Stimulated activated CD4-positive, alpha-beta T cell treated with anti-CD3 and anti-CD28 coated beads, Interleukin-15, amount 100 ng/mL, for 24 hours (primary cell): Measurements from ENCODE around the gene HSD17B8.

ENCODE experiments used
- DNase-seq: peaks from one replicate; pipeline ENCODE4 v3.0.0-alpha.2; 2020

The HSD17B8 gene

GRCh38 chr6:33204415-33205190, at the start of gene HSD17B8:
Gene HSD17B8 (plus strand): TSS chr6:33204655. CDS start chr6:33204669, 14 bp downstream.
- DNase-seq: peak; percentile 98

- DNase-seq: no peak
Measured at GRCh38 chr6:33156561-33156960, 47.9 kb upstream of the HSD17B8 start.

- no peak for DNase-seq
Measured at GRCh38 chr6:33156964-33157363, 47.5 kb upstream of the HSD17B8 start.

GRCh38 chr6:33160096-33160495, 44.4 kb upstream of the HSD17B8 start:
- no peak for DNase-seq

- DNase-seq: peak; percentile 29
Measured at GRCh38 chr6:33160728-33161344, 43.6 kb upstream of the HSD17B8 start.

DNA sequence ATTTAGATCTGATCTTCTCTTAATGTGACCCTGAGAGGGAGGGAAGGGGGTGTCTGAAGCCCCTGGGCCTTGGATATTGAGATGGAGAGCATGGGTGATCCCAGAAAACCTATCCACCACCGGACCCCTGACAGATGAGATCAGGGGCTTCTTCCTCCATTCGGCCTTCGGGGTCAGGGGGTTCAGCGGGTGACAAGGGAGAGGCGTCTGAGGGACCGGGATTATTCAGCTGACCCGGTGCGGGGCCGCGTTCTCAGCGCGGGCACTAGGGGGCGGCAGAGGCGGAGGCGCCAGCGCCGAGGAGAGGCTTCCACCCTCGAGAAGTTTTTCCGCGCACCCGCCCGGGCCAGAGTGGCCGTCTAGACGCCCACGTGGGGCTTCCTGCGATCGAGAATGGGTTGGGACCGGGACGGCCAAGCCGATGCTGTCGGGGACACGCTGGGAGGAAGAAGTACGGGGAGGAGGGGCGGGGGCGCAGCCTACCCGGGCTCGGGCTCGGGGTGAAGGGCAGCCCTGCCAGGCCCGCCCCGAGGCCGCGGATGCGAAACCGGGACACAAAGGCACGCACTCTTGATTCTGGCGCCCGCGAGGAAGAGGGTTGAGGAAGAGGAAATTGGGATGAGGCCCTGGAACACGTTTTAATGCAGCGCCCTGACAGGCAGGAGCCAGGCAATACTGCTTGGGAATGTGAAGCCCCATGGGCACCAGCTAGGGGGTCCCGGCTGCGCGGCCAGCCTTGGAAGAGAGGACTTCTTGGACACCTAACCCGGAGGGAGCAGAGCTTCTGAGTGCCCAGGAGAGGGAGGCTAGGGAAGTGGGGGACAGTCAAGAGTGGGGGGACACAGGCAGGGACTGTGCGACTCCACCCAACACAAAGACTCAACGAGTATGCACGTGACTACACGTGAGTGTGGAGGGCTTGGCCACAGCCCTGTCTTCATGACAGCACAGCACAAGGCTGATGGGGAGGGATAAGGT, 42.8 kb upstream of the HSD17B8 start:
- peak; percentile 91 for DNase-seq

GRCh38 chr6:33163540-33163939, 40.9 kb upstream of the HSD17B8 start:
- no peak for DNase-seq

DNA sequence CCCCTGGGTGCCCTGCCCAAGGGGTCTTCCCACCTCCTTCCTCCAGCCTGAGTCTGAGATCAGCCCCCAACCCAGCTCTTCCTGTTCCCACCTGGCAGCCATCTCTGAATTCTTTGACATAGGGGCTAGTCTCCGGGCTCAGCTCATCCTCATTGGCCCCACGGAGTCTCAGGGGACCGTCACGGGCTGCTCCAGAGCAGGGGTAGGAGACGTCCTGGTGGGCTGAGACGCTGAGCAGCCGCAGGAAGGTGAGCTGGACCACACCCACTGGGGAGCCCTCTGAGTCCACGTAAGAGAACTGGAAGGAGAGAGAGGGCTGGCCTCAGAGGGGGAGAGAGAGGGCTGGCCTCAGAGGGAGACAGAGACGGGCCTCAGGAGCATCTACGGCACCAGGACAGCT, 40.3 kb upstream of the HSD17B8 start:
- no peak for DNase-seq

DNA sequence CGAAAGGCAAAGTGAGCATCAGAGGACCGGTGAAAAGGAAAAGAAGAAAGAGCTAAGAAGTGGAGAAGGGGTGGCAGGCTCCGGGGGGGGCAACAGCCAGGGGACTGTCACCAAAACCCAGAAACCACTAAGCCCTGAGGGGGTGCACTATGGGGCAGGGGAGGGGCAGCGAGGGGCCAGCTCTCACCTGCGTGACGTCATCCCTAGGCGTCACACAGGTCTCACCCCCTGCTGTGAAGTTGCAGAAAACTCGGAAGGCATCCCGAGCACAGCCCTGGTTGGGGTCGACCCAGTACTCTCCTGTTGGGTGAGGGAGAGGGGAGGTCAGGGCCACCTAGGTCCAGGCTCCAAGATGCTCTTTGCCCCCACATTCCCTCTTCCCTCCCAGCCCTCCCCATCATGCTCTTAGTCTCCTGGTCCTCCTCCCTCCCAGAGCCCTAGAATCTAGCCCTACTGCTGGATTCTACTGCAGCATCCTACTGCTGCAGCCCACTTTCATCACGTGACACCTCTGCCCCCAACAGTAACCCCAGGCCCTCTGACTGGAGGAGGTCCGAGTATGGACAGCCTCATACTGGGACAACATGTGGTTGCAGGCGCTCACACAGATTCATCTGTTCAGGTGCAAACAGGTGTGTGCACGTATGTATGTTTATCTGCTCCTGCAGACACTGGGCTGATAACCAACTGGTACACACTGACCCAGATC, 39.6 kb upstream of the HSD17B8 start:
- DNase-seq: no peak

DNA sequence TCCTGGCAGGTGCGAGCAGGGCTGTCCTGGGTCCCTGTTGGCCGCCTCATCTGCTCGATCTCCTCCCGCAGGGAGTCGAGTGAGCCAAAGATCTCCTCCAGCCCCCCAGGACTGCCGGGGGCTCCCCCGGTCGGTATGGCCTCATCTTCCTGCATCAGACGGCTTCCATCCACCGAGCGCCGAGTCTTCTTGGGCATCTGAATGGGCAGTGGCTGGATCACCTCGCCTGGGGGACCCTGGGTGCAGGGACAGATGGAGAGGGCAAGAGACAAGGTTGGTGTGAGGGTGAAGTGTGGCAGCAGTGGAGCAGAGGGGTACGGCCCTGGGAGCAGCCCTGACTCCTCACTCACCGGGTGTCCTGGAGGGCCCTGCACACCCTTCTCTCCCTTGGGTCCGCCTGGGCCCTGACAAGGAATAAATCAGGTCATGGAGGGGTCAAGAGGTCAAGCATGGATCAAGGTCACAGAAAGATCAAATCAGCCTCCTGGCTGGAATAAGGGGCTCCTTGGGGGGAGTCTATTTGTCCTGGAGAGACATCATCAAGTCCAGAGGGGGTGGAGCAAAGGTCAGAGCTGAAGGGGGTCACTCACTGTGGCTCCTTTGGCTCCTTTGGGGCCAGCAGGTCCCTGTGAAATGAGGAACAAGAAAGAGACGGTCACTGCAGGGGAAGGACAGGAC, 38.7 kb upstream of the HSD17B8 start:
- no peak for DNase-seq

DNA sequence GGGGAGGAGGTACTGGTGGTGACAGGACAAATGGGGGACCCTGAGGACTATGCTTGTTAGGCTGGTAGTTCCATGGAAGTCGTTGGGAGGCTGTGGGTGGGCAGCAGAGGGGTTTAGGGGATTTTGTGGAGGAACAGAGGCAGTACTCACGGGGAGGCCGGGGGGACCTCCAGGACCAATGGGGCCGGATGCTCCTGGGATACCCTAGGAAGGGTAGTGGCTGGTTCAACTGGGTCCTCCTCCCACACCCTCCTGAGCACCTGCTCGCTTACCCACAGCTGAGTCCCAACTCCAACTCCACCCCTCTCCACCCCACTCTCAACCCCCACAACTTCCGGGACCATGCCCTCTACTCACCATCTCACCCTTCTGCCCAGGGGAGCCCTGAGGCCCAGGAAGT, 38.1 kb upstream of the HSD17B8 start:
- no peak for DNase-seq

DNA sequence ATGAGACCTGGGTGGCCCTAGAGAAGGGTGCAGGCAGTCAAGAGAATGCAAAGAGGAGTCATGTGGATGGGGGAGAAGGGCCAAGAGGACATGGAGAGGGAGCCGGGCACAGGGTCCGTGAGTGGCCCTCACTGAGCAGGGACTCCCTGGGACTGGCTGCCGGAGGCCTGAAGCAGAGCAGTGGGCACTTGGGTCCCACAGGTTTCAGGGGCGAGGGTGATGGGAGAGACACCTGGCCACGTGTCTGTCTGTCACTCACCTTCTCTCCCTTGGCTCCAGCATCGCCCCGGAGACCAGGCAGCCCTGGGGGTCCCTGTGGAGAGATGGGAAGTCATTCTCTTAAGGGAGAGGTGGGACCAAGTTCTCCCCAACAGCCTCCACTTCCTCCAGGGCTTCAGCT, 37.6 kb upstream of the HSD17B8 start:
- no peak for DNase-seq

GRCh38 chr6:33167374-33168283, 36.8 kb upstream of the HSD17B8 start:
- DNase-seq: no peak

DNA sequence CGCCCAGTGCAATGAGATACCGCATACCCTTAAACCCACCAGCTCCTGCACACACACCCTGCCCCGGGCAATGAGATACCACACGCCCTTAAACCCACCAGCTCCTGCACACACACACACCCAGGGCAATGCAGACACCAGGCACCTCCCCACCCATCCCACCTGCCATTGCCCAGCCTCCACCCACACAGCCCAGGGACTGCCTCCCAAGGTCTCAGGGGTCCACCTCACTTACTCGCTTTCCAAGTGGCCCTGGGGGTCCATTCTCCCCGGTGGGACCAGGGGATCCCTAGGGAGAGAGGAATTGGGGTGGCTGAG, 36.2 kb upstream of the HSD17B8 start:
- no peak for DNase-seq

DNA sequence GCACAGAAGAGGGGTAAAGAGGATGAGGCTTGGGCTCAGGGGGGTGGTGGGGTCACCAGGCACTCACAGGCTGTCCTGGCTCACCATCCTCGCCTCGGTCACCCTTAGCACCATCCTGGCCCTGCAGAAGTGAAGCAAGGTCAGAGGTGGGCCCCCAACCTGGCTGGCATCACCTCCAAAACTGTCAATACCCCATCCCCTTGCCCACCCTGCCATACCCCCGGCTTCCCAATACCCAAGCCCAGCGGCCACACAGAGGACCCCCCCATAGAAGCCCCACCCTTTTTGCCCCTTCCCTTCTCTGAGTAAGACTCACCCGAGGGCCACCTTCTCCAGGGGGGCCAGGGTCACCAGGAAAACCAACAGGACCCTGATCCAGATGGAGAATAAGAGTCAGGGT, 35.8 kb upstream of the HSD17B8 start:
- no peak for DNase-seq

DNA sequence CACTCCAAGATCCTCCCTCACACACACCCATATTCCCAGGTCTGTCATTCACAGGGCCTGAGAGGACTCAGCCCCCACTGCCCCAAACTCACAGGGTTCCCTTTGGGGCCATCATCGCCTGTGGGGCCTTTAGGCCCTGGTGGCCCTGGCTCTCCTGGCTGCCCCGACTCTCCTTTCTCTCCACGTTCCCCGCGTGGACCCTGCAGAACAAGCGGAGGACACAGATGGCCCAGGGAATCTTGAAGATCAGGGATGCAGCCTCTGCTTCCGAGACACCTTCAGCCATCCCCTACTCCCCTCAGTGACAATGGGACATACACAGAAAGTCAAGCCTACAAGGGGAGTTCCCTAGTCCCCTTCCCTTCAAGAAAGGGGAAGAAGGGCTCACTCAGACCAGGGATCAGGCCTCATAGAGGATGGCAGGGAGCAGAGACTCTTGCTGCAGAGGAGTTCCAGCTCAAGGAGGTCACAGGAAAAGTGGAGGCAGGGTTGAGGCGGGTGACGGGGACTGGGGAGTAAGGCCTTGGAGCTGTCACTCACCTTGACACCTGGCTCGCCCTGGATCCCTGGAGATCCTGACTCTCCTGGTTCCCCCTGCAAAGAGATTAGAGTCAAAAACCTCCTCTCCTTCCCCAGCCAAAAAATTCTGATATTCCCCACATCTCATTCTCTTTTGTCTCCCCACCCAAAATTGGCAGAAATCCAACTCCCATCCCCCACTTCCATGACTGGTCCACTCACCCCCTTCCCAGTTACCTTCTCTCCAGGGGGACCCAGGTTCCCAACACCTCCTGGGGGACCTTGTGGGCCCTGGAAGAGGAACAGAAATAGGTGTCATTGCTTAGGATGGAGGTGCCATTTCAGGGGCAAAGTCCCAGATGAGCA, 34.9 kb upstream of the HSD17B8 start:
- no peak for DNase-seq

DNA sequence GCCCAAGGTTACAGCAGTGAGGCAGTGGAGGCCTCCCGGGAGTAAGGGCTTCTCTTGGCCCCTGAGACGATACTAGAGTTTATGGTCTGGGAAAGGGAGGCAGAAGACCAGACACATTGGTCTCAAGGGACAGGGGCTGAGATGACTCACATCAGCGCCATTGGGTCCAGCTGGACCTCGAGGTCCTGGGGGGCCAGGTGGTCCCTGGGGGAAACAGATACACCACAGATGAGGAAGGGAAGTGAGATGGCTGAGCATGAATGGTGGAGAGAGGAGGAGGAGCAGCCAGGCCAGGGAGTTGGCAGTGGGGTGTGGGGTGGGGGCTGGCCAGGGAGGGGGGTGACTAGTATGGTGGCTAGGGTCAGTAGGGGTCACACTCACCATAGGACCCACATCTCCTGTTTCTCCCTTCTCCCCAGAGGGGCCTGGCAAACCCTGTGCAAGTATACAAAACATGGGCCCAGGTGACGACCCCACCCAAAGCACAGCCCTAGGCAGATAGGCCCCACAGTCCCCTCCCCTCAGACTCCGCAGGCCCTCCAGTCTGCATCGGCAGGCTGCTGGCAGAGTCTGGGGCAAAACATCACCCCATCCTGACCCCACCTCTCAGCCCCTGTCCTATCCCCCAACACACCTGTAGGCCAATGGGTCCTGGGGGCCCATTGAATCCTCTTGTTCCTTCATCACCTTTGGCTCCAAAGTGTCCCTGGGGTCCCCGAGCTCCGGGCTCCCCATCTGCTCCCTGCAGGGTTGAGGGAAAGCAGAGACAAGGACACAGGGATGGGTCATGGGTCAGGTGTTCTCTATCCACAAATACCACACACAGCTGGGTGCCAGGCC, 34.1 kb upstream of the HSD17B8 start:
- DNase-seq: no peak

- DNase-seq: no peak
Measured at GRCh38 chr6:33171016-33171879, 33.2 kb upstream of the HSD17B8 start.
